GM12891 (cell line): ENCODE measurements around the gene KIF5C.

Experiments used
- POLR2A ChIP-seq: IDR thresholded peaks from 2 replicates; pipeline ENCODE4 v1.6.1; 2011; ENCODE audit warnings: low read depth, low read length, control low read depth
- POLR2AphosphoS5 ChIP-seq: IDR thresholded peaks from 2 replicates; pipeline ENCODE4 v1.6.1; 2011; ENCODE audit warnings: low read depth, low read length, control low read depth
- TAF1 ChIP-seq: IDR thresholded peaks from 2 replicates; pipeline ENCODE4 v1.6.1; 2011; ENCODE audit warnings: low read depth, low read length, control low read depth

DNA sequence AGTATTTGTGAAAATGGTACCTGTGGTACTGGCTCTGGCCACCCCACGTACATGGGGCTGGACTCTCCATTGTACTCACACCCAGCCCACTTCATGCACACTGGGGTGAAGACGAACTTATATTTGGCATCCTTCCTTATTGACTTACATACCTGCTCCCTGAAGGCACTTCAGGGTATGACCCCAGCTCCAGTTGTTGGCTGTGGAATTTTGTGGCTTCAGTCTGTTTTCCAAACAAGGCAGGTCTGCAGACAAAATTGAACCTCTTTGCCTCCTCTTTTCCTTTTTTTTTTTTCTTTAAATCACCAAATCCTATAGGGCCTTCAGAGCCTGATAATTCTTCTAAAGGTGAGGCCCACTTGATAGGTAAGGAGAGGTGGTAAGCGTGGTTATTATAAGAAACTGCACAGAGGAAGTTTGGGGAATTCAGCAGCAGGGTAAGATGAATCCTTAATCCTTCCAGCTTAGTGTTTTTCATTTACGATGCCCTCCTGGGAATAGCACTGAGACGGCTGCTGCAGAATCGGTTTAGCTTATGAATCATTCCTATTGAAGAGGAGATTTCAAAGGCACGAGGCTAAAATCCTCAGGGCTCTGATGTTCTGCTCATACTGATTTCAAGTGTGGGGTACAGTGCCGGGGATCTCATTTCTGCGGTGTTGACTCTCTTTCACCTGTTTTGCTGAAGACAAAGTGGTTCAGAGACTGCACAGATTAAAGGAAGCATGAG lies 55.2 kb downstream of the KIF5C start:
- TF ChIP-seq POLR2AphosphoS5 = no peak
- TF ChIP-seq POLR2A = no peak
- TF ChIP-seq TAF1 = no peak
